Measurements from ENCODE around the gene CACNG4.

The CACNG4 gene

DNA sequence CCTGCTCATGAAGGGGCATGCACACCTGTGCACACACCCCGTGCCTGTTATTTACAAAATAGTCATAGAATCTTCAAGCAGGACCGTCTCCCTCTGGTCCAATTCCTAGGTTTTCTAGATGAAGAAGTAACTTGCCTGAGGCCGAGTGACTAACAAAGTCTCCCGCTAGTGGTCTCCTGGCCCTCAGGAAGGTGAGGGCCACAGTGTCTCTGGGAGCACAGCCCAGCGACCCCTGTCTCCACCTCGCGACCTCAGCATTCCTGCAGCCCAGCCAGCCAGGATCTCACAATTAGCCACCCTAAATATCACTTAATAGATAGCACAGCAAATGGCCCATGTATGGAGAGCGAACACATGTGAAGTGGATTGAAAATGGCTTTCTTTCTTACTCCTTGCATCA is 49.4 kb downstream of the CACNG4 start (continued):
- TF ChIP-seq, protein P1, sequence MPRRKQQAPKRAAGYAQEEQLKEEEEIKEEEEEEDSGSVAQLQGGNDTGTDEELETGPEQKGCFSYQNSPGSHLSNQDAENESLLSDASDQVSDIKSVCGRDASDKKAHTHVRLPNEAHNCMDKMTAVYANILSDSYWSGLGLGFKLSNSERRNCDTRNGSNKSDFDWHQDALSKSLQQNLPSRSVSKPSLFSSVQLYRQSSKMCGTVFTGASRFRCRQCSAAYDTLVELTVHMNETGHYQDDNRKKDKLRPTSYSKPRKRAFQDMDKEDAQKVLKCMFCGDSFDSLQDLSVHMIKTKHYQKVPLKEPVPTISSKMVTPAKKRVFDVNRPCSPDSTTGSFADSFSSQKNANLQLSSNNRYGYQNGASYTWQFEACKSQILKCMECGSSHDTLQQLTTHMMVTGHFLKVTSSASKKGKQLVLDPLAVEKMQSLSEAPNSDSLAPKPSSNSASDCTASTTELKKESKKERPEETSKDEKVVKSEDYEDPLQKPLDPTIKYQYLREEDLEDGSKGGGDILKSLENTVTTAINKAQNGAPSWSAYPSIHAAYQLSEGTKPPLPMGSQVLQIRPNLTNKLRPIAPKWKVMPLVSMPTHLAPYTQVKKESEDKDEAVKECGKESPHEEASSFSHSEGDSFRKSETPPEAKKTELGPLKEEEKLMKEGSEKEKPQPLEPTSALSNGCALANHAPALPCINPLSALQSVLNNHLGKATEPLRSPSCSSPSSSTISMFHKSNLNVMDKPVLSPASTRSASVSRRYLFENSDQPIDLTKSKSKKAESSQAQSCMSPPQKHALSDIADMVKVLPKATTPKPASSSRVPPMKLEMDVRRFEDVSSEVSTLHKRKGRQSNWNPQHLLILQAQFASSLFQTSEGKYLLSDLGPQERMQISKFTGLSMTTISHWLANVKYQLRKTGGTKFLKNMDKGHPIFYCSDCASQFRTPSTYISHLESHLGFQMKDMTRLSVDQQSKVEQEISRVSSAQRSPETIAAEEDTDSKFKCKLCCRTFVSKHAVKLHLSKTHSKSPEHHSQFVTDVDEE (CRISPR knock-in tag; IDR thresholded peaks at IDR 0.05) = no peak
- TF ChIP-seq CSDC2 (CRISPR knock-in tag; IDR thresholded peaks at IDR 0.05) = no peak

DNA sequence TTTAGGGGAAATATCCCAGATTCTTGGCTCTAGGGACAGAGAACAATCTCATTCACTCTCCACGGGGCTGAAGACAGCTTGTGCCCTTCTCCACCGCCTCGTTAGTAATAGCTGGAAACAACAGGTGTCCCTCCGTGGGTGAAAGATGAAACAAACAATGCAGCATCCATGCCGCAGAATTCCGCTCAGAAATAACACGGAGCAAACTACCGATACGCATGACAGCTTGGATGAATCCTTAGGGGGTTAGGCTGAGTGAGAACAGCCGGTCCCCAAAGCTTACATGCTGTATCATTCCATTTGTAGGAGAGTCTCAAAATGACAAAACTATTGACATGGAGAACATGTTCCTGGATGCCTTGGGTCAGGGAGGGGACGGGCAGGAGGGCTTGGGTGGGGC is 50.5 kb downstream of the CACNG4 start:
- no peak for ATAC-seq
- no peak for TF ChIP-seq GLIS3 (CRISPR knock-in tag; IDR thresholded peaks at IDR 0.05)
- TF ChIP-seq ZC3H10 (CRISPR knock-in tag; IDR thresholded peaks at IDR 0.05) = no peak
- no peak for TF ChIP-seq ZNF8 (CRISPR knock-in tag; IDR thresholded peaks at IDR 0.05)
- no peak for TF ChIP-seq PATZ1 (CRISPR knock-in tag; IDR thresholded peaks at IDR 0.05; ENCODE audit: borderline replicate concordance)
- no peak for TF ChIP-seq TCF4 (CRISPR knock-in tag; IDR thresholded peaks at IDR 0.05; ENCODE audit: borderline replicate concordance)
- TF ChIP-seq ARNTL (CRISPR knock-in tag; IDR thresholded peaks at IDR 0.05; ENCODE audit: borderline replicate concordance, low read depth) = no peak
- TF ChIP-seq, protein P2, sequence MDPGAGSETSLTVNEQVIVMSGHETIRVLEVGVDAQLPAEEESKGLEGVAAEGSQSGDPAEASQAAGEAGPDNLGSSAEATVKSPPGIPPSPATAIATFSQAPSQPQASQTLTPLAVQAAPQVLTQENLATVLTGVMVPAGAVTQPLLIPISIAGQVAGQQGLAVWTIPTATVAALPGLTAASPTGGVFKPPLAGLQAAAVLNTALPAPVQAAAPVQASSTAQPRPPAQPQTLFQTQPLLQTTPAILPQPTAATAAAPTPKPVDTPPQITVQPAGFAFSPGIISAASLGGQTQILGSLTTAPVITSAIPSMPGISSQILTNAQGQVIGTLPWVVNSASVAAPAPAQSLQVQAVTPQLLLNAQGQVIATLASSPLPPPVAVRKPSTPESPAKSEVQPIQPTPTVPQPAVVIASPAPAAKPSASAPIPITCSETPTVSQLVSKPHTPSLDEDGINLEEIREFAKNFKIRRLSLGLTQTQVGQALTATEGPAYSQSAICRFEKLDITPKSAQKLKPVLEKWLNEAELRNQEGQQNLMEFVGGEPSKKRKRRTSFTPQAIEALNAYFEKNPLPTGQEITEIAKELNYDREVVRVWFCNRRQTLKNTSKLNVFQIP (CRISPR knock-in tag; IDR thresholded peaks at IDR 0.05; ENCODE audit: borderline replicate concordance, low read depth) = no peak
- no peak for TF ChIP-seq TOX (CRISPR knock-in tag; IDR thresholded peaks at IDR 0.05; ENCODE audit: borderline replicate concordance)
- no peak for TF ChIP-seq ZFP3 (CRISPR knock-in tag; IDR thresholded peaks at IDR 0.05)
- no peak for TF ChIP-seq CSRNP3 (CRISPR knock-in tag; IDR thresholded peaks at IDR 0.05)
- no peak for TF ChIP-seq CSDC2 (CRISPR knock-in tag; IDR thresholded peaks at IDR 0.05)
- no peak for TF ChIP-seq PPARA (CRISPR knock-in tag; IDR thresholded peaks at IDR 0.05; ENCODE audit: borderline replicate concordance)
- no peak for TF ChIP-seq ISL1 (CRISPR knock-in tag; IDR thresholded peaks at IDR 0.05)
- no peak for TF ChIP-seq ZFP30 (CRISPR knock-in tag; IDR thresholded peaks at IDR 0.05)
- TF ChIP-seq, protein P3, sequence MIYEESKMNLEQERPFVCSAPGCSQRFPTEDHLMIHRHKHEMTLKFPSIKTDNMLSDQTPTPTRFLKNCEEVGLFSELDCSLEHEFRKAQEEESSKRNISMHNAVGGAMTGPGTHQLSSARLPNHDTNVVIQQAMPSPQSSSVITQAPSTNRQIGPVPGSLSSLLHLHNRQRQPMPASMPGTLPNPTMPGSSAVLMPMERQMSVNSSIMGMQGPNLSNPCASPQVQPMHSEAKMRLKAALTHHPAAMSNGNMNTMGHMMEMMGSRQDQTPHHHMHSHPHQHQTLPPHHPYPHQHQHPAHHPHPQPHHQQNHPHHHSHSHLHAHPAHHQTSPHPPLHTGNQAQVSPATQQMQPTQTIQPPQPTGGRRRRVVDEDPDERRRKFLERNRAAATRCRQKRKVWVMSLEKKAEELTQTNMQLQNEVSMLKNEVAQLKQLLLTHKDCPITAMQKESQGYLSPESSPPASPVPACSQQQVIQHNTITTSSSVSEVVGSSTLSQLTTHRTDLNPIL (CRISPR knock-in tag; IDR thresholded peaks at IDR 0.05; ENCODE audit: low read depth) = no peak

GRCh38 chr17:67016039-67016762 is 51.7 kb downstream of the CACNG4 start:
- ATAC-seq = no peak
- TF ChIP-seq CSDC2 (CRISPR knock-in tag; IDR thresholded peaks at IDR 0.05) (no peak), ZFP3 (CRISPR knock-in tag; IDR thresholded peaks at IDR 0.05) (no peak), PATZ1 (CRISPR knock-in tag; IDR thresholded peaks at IDR 0.05; ENCODE audit: borderline replicate concordance) (no peak), ESRRG (CRISPR knock-in tag; IDR thresholded peaks at IDR 0.05) (no peak), ISL1 (CRISPR knock-in tag; IDR thresholded peaks at IDR 0.05) (no peak), TCF4 (CRISPR knock-in tag; IDR thresholded peaks at IDR 0.05; ENCODE audit: borderline replicate concordance) (no peak), ZNF565 (CRISPR knock-in tag; conservative IDR thresholded peaks at IDR 0.05; ENCODE audit: low read depth) (no peak), ZNF70 (CRISPR knock-in tag; IDR thresholded peaks at IDR 0.05) (no peak), SNAI2 (CRISPR knock-in tag; IDR thresholded peaks at IDR 0.05) (no peak), RARB (CRISPR knock-in tag; IDR thresholded peaks at IDR 0.05) (no peak), ZC3H10 (CRISPR knock-in tag; IDR thresholded peaks at IDR 0.05) (no peak)
- TF ChIP-seq, protein P3 (CRISPR knock-in tag; IDR thresholded peaks at IDR 0.05; ENCODE audit: low read depth) = no peak

Measured in SK-N-SH treated with all-trans-retinoic acid at 6 μM for 48 hours (cell line).